HuH-7.5 (cell line): ENCODE measurements around the gene DTNB.
"Not testable (repeated sequence)": the region's sequence is repeated elsewhere in the genome, so short reads cannot be mapped to it uniquely, and the experiment has no call there.

Experiments
- DNase-seq: peaks from one replicate; pipeline ENCODE4 v3.0.0; 2011; ENCODE audit warnings: low spot score

The DTNB gene

GRCh38 chr2:25673300-25674076 is at the start of gene DTNB:
DTNB (minus strand) TSS chr2:25673577; CDS start chr2:25652660, 20,917 bp downstream.
- DNase-seq = peak; percentile 68

- DNase-seq = no peak
Observed at GRCh38 chr2:25722224-25722623, 48.8 kb upstream of the DTNB start.

DNA sequence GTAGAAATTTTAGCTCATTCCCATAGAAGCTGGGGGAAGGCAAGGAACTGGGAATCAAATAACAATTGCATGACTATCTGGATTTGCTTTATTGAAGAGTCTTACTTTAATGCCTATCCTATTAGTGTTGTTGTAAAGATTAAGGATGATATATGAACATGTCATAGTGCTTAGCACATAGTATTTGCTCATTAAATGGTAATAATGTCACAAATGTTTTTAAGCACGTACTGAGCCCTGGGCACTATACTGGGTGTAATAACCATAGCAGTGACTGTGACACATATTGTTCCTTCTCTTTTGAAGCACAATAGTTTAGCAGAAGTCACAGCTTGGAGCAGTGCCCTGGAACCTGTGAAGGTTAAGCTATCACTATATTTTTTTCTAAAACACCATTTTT is 47.2 kb upstream of the DTNB start:
- DNase-seq = no peak

DNA sequence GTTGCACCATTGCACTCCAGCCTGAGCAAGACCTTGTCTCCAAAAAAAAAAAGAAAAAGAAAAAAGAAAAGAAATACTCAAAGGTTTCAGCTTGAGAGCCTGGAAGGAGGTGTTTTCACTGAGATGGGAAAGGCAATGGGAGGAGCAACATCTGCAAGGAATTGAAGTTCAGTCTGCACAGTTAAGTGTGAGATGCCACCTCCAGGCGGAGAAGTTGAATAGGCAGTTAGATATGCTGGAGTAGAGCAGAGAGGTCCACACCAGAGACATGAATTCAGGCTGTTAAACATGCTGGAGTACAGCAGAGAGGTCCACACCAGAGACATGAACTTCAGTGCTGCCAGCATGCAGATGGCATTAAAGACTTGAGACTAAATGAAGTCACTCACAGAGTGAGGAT is 41.4 kb upstream of the DTNB start:
- DNase-seq = peak; percentile 23

GRCh38 chr2:25712455-25712854 is 39.1 kb upstream of the DTNB start:
- no peak for DNase-seq

DNA sequence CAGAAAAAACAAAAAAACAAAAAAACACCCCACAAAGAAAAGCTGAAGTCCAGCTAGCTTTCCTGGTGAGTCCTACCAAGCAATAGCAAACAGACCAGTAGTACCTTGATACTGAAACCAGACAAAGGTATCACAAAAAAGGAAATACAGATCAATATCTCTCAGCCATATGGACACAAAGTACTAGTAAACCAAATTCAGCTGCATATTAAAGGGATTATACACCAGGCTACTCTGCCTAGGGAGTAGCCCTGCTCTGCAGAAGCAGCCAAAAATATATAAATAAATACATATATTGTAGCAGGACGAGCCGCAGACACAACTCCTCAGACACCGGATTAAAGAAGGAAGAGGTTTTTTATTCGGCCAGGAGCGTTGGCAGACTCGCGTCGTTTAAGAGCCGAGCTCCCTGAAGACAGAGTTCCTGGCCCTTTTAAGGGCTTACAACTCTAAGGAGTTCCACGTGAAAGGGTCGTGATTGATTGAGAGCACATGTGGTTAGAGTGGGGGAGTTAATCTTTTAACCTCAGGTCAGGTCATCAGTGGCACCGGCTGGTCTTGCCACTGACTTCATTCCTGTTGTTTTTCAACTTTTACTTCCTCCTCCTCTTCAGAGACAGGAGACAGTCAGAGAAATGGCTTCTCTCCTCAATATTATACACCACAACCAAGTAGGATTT is 38.4 kb upstream of the DTNB start:
- DNase-seq = no peak

GRCh38 chr2:25710750-25711149 is 37.4 kb upstream of the DTNB start:
- no peak for DNase-seq

- DNase-seq = no peak
Observed at GRCh38 chr2:25709349-25709748, 36.0 kb upstream of the DTNB start.

DNA sequence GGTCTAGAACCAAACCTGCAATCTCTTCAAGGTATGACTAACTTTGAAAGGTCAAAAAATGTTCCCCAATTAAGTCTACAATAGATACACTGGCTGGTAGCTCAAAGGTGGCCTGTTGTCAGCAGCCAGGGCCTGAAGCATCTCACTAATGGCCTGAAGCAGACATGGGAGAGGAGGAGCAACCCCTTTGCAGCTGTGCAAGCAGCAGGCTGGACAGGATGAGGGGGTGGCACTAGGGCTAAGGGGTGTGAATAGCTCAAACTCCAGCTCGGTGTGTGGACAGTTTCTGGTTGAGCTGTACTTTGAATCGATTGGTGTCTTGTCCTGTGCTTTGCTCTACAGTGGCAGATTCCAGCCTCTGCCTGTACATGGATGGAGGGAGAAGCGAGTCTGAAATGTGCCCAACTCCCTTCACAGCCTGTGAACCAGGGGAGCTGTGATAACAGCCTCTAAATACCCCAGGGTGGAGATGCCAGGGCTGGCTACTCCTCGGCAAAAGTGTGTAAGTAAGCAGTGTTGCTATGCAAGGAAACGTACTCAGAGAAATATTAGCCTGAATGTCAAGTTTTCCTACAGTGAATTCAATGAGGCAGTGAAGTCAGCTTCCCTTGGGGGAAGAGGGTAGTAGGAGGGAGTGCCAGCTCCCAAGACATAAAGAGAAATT is 34.7 kb upstream of the DTNB start:
- DNase-seq = no peak

DNA sequence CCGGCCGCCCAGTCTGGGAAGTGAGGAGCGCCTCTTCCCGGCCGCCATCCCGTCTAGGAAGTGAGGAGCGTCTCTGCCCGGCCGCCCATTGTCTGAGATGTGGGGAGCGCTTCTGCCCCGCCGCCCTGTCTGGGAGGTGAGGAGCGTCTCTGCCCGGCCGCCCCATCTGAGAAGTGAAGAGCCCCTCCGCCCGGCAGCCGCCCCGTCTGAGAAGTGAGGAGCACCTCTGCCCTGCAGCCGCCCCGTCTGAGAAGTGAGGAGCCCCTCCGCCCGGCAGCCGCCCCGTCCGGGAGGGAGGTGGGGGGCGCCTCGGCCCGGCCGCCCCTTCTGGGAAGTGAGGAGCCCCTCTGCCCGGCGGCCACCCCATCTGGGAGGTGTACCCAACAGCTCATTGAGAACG is 32.2 kb upstream of the DTNB start:
- DNase-seq = not testable (repeated sequence)

- no peak for DNase-seq
Observed at GRCh38 chr2:25701801-25702200, 28.4 kb upstream of the DTNB start.

GRCh38 chr2:25700221-25700660 is 26.9 kb upstream of the DTNB start:
- DNase-seq = peak; percentile 26

DNA sequence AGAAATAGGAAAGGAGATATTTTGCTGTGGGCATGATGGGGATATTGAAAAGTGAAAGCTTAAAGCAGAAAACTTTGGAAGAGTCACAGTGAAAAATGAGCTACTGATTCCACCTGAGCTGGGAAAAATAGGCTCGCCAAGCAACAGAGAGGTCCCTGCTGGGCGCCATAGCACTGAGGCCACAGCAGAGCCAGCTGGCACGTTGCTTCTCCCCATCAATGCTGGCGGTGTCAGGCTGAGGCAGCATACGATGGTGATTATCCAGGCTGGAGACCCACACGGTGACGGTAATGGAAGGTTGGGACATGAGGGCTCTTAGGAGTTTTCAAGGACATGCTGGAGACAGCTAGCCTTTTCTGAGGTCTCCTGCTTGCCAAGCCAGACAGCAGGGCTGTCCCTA is 25.8 kb upstream of the DTNB start:
- no peak for DNase-seq

GRCh38 chr2:25698752-25699151 is 25.4 kb upstream of the DTNB start:
- DNase-seq = no peak

- no peak for DNase-seq
Observed at GRCh38 chr2:25697559-25698341, 24.4 kb upstream of the DTNB start.

- DNase-seq = no peak
Observed at GRCh38 chr2:25692737-25693445, 19.5 kb upstream of the DTNB start.

DNA sequence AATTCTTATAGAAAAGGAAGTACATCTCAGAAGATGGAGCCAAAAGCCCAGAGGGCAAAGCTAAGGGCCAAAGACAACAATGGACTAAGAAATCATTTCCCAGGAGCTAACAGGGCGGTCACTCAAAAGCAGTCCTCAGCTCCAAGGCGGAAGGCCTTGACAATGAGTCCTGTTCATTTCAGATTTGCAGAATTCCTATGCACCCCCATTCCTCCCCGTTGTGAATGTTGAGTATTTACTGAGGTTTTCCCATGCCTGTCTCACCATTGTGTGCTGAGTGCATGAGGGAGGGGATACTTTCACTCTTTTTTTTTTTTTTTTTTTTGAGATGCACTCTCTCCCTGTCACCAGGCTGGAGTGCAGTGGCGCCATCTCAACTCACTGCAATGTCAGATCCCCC is 18.8 kb upstream of the DTNB start:
- no peak for DNase-seq

GRCh38 chr2:25690058-25690457 is 16.7 kb upstream of the DTNB start:
- DNase-seq = no peak

- no peak for DNase-seq
Observed at GRCh38 chr2:25688236-25688635, 14.9 kb upstream of the DTNB start.

GRCh38 chr2:25685741-25686140 is 12.4 kb upstream of the DTNB start:
- DNase-seq = no peak

- no peak for DNase-seq
Observed at GRCh38 chr2:25684577-25685473, 11.4 kb upstream of the DTNB start.
